ENCODE data around the gene SGCA. TPM values are rescaled to one million over a fixed set of nuclear protein-coding genes. Genes with fewer than 3 reads are reported as not detected.

The SGCA gene
- total and polyA plus RNA-seq, 2 of the 13 experiments (the other 11 are each of a cell fraction or from before 2014, with no cell fraction given): not detected

DNA sequence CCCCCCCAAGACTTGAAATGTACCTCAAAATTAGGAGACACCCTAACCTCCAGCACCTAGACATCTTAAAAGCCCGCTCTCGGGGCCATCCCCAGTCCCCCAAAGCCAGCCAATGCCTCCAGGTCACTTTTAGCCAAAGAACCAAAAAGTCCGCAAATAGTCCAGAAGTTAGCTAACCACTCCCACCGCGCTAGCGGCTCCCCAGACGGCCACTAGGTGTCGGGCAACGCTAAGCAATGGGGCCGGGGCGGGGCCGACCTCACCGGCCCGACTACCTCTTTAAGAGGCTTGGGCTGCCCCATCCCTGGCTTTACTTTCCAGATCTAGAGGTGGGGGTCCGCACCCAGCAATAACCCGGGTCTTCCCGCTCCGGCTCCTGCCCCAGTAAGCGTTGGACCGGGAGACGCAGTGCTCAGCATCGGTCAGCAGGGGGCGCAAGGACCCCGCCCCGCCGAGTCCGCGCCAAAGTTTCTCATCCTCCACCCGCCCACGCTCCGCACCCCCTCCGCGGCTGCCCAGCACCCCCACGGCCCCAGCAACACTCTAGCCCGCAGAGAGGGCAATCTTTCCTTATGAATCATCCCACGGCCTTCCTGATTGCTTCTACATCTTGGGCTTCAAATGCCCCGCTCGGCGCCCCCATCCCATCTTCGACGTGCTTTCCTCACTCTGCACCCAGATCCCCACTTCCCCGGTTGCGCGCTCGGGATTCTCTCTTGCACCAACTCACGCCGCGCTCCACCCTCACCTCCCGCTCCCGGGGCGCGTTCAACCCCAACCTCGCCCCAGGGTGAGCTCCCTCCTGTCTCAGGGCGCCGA is 34.9 kb downstream of the SGCA start (continued):
- TF ChIP-seq, protein P1, sequence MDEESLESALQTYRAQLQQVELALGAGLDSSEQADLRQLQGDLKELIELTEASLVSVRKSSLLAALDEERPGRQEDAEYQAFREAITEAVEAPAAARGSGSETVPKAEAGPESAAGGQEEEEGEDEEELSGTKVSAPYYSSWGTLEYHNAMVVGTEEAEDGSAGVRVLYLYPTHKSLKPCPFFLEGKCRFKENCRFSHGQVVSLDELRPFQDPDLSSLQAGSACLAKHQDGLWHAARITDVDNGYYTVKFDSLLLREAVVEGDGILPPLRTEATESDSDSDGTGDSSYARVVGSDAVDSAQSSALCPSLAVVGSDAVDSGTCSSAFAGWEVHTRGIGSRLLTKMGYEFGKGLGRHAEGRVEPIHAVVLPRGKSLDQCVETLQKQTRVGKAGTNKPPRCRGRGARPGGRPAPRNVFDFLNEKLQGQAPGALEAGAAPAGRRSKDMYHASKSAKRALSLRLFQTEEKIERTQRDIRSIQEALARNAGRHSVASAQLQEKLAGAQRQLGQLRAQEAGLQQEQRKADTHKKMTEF (CRISPR knock-in tag; IDR thresholded peaks at IDR 0.05): peak; percentile 62; the same call in 1 of the 2 replicates
- no peak for TF ChIP-seq GATAD1 (CRISPR knock-in tag; IDR thresholded peaks at IDR 0.05)
- no peak for TF ChIP-seq FOXA1 (IDR thresholded peaks at IDR 0.05)
- no peak for TF ChIP-seq FOXA1 (CRISPR knock-in tag; IDR thresholded peaks at IDR 0.05)
- no peak for TF ChIP-seq PAX8 (CRISPR knock-in tag; IDR thresholded peaks at IDR 0.05; ENCODE audit: borderline replicate concordance)
- no peak for TF ChIP-seq ZNF780A (CRISPR knock-in tag; IDR thresholded peaks at IDR 0.05)
- no peak for TF ChIP-seq SRF (IDR thresholded peaks at IDR 0.05; ENCODE audit: low read depth, low read length)
- TF ChIP-seq ZNF788 (CRISPR knock-in tag; IDR thresholded peaks at IDR 0.05; ENCODE audit: borderline replicate concordance): peak; percentile 49; the same call in 1 of the 2 replicates
- no peak for TF ChIP-seq IKZF1 (IDR thresholded peaks at IDR 0.05)
- no peak for TF ChIP-seq AGO1 (IDR thresholded peaks at IDR 0.05; ENCODE audit: low read depth, low read length, poor library complexity, severe bottlenecking)
- no peak for TF ChIP-seq ZNF282 (IDR thresholded peaks at IDR 0.05; ENCODE audit: partially characterized antibody)
- TF ChIP-seq, protein P2, sequence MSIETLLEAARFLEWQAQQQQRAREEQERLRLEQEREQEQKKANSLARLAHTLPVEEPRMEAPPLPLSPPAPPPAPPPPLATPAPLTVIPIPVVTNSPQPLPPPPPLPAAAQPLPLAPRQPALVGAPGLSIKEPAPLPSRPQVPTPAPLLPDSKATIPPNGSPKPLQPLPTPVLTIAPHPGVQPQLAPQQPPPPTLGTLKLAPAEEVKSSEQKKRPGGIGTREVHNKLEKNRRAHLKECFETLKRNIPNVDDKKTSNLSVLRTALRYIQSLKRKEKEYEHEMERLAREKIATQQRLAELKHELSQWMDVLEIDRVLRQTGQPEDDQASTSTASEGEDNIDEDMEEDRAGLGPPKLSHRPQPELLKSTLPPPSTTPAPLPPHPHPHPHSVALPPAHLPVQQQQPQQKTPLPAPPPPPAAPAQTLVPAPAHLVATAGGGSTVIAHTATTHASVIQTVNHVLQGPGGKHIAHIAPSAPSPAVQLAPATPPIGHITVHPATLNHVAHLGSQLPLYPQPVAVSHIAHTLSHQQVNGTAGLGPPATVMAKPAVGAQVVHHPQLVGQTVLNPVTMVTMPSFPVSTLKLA (IDR thresholded peaks at IDR 0.05): no peak
- TF ChIP-seq ZNF709 (CRISPR knock-in tag; IDR thresholded peaks at IDR 0.05): no peak
- TF ChIP-seq HOXA5 (CRISPR knock-in tag; IDR thresholded peaks at IDR 0.05): peak; percentile 39; the same call in 1 of the 2 replicates
- no peak for TF ChIP-seq MIXL1 (CRISPR knock-in tag; IDR thresholded peaks at IDR 0.05)
- TF ChIP-seq ZNF143 (CRISPR knock-in tag; IDR thresholded peaks at IDR 0.05): no peak; the same call in 1 of the 2 replicates
- TF ChIP-seq EZH2 (conservative IDR thresholded peaks at IDR 0.05; ENCODE audit: low read depth, low read length): peak; percentile 83
- TF ChIP-seq TCF7L2 (IDR thresholded peaks at IDR 0.05; ENCODE audit: low read depth, low read length): no peak
- peak; percentile 51; the same call in 1 of the 2 replicates for TF ChIP-seq REPIN1 (CRISPR knock-in tag; IDR thresholded peaks at IDR 0.05; ENCODE audit: borderline replicate concordance, low read depth)
- TF ChIP-seq PITX1 (CRISPR knock-in tag; IDR thresholded peaks at IDR 0.05): no peak; the same call in 1 of the 2 replicates
- no peak for TF ChIP-seq ZNF562 (CRISPR knock-in tag; IDR thresholded peaks at IDR 0.05; ENCODE audit: borderline replicate concordance)
- TF ChIP-seq SRY (CRISPR knock-in tag; IDR thresholded peaks at IDR 0.05): 0 out of 2 replicates have a peak, but pooled peaks have one; percentile 58
- TF ChIP-seq, protein P3, sequence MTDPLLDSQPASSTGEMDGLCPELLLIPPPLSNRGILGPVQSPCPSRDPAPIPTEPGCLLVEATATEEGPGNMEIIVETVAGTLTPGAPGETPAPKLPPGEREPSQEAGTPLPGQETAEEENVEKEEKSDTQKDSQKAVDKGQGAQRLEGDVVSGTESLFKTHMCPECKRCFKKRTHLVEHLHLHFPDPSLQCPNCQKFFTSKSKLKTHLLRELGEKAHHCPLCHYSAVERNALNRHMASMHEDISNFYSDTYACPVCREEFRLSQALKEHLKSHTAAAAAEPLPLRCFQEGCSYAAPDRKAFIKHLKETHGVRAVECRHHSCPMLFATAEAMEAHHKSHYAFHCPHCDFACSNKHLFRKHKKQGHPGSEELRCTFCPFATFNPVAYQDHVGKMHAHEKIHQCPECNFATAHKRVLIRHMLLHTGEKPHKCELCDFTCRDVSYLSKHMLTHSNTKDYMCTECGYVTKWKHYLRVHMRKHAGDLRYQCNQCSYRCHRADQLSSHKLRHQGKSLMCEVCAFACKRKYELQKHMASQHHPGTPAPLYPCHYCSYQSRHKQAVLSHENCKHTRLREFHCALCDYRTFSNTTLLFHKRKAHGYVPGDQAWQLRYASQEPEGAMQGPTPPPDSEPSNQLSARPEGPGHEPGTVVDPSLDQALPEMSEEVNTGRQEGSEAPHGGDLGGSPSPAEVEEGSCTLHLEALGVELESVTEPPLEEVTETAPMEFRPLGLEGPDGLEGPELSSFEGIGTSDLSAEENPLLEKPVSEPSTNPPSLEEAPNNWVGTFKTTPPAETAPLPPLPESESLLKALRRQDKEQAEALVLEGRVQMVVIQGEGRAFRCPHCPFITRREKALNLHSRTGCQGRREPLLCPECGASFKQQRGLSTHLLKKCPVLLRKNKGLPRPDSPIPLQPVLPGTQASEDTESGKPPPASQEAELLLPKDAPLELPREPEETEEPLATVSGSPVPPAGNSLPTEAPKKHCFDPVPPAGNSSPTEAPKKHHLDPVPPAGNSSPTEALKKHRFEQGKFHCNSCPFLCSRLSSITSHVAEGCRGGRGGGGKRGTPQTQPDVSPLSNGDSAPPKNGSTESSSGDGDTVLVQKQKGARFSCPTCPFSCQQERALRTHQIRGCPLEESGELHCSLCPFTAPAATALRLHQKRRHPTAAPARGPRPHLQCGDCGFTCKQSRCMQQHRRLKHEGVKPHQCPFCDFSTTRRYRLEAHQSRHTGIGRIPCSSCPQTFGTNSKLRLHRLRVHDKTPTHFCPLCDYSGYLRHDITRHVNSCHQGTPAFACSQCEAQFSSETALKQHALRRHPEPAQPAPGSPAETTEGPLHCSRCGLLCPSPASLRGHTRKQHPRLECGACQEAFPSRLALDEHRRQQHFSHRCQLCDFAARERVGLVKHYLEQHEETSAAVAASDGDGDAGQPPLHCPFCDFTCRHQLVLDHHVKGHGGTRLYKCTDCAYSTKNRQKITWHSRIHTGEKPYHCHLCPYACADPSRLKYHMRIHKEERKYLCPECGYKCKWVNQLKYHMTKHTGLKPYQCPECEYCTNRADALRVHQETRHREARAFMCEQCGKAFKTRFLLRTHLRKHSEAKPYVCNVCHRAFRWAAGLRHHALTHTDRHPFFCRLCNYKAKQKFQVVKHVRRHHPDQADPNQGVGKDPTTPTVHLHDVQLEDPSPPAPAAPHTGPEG (CRISPR knock-in tag; IDR thresholded peaks at IDR 0.05): no peak
